Epithelial cell of proximal tubule (primary cell): Measurements from ENCODE around the gene MRM3. TPM values are rescaled to one million over a fixed set of nuclear protein-coding genes. Genes with fewer than 3 reads are reported as not detected.
"Not testable (repeated sequence)": the region's sequence is repeated elsewhere in the genome, so short reads cannot be mapped to it uniquely, and the experiment has no call there.

Source experiments
- DNase-seq: peaks from one replicate; pipeline ENCODE4 v3.0.0-alpha.2; 2011; ENCODE audit warnings: low read depth
- H3K4me3 ChIP-seq: 2 replicates; pipeline ENCODE4 v1.5.1; 2011; ENCODE audit warnings: low read depth, mild to moderate bottlenecking, low read length
- total RNA-seq: library from RNA; depleted of rRNA; stranded (reverse); fragments of >200 nt; gene quantifications from 2 replicates; pipeline ENCODE4 v1.2.3, GENCODE V29; 2015
- TF ChIP-seq, protein P1 (sequence below): conservative IDR thresholded peaks from 2 replicates; pipeline ENCODE4 v1.5.1; 2012; ENCODE audit warnings: low read depth, mild to moderate bottlenecking, low read length

MRM3 gene
- total RNA-seq, 1 donor from 2014 or later, result 18.5 TPM

DNA sequence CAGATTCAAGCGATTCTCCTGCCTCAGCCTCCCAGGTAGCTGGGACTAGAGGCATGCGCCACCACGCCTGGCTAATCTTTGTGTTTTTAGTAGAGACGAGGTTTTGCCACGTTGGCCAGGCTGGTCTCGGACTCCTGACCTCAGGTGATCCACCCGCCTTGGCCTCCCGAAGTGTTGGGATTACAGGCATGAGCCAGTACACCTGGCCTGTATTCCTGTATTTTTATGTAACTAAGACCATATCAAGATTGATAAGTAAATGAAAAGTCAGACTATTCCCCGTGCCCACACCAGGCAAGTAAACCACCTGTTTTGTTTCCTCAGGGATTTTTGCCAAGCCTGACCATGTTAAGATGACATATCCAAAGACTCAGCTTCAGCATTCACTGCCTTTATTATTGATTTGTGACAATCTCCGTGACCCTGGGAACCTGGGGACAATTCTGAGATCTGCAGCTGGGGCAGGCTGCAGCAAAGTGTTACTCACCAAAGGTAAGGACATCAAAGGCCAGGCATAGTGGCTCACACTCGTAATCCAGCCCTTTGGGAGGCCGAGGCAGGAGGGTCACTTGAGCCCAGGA lies 5.6 kb downstream of the MRM3 start:
- DNase-seq, result no peak
- TF ChIP-seq, protein P1, sequence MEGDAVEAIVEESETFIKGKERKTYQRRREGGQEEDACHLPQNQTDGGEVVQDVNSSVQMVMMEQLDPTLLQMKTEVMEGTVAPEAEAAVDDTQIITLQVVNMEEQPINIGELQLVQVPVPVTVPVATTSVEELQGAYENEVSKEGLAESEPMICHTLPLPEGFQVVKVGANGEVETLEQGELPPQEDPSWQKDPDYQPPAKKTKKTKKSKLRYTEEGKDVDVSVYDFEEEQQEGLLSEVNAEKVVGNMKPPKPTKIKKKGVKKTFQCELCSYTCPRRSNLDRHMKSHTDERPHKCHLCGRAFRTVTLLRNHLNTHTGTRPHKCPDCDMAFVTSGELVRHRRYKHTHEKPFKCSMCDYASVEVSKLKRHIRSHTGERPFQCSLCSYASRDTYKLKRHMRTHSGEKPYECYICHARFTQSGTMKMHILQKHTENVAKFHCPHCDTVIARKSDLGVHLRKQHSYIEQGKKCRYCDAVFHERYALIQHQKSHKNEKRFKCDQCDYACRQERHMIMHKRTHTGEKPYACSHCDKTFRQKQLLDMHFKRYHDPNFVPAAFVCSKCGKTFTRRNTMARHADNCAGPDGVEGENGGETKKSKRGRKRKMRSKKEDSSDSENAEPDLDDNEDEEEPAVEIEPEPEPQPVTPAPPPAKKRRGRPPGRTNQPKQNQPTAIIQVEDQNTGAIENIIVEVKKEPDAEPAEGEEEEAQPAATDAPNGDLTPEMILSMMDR, result no peak

GRCh38 chr17:788551-788950 lies 6.4 kb downstream of the MRM3 start:
- no peak for DNase-seq
- TF ChIP-seq, protein P1, result no peak
- H3K4me3 ChIP-seq, result no peak overlapping the region

More for the DNA sequence above, 5.6 kb downstream of the MRM3 start:
- no peak overlapping the region for H3K4me3 ChIP-seq

GRCh38 chr17:789160-789840 lies 7.1 kb downstream of the MRM3 start:
- TF ChIP-seq, protein P1, result no peak

DNA sequence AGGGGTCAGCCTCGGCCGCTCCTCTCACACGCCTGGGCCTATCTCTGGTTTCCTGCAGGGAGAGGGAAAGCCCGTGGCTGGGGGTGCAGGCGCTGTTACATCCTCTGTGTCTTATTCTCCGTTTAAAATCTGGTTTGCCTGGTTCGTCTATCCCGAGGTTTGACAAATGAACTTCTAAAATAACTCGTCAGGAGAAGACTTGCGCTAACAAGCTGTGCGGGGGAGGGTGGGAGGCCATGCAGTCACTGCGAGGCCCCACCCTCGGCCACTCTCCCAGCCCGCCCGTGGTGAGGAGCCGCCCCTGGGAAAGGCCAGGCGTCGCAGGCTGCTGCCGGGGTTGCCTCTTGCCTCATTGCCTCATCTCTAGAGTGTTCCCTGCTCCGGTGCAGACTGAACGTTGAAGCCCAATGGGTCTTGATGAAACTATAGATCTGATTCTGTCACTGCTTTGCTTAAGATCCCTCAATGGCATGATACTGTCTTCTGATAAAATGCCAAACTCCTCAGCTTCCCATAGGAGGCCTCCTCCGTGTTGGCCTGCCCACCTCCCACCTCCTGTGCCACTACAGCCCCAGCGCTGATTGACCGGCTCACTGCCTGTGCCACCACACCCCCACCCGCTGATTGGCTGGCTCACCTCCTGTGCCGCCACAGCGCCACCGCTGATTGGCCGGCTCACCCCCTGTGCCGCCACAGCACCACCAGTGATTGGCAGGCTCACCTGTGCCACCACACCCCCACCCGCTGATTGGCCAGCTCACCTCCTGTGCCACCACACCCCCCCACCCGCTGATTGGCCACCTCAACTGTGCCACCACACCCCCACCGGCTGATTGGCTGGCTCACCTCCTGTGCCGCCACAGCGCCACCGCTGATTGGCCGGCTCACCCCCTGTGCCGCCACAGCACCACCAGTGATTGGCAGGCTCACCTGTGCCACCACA lies 8.0 kb downstream of the MRM3 start:
- not testable (repeated sequence) for DNase-seq, H3K4me3 ChIP-seq

More at GRCh38 chr17:789160-789840, 7.1 kb downstream of the MRM3 start:
- no peak for DNase-seq
- no peak overlapping the region for H3K4me3 ChIP-seq

DNA sequence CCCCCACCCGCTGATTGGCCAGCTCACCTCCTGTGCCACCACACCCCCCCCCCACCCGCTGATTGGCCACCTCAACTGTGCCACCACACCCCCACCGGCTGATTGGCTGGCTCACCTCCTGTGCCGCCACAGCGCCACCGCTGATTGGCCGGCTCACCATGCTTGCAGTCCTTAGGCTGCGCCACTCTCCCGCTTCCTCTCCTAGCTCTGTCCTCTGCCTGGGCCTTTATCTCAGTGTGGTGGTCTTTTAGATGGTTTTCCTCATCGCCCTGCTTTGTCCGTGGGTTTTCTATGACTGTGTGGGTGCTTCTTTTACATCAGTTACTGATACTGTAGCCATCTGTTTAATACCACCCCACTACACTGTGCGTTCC lies 8.7 kb downstream of the MRM3 start:
- H3K4me3 ChIP-seq, DNase-seq: not testable (repeated sequence)

DNA sequence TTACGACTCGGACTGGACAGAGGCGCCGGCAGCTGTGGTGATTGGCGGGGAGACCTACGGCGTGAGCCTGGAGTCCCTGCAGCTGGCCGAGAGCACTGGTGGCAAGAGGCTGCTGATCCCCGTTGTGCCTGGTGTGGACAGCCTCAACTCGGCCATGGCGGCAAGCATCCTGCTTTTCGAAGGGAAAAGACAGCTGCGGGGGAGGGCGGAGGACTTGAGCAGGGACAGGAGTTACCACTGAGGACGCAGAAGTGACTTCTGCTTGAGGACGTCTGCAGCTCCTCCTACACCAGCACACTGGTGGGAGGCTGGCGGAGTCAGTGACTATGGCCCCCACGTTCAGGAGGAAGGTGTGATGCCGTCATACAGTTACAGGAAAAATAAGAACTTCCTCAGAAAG lies 9.7 kb downstream of the MRM3 start:
- H3K4me3 ChIP-seq, result no peak overlapping the region
- TF ChIP-seq, protein P1, result no peak
- no peak for DNase-seq

- H3K4me3 ChIP-seq, result no peak overlapping the region
- DNase-seq, result no peak
- TF ChIP-seq, protein P1, result no peak
Measured at GRCh38 chr17:792277-792676, 10.1 kb downstream of the MRM3 start.
